ENCODE results near the gene ASB4.

DNA sequence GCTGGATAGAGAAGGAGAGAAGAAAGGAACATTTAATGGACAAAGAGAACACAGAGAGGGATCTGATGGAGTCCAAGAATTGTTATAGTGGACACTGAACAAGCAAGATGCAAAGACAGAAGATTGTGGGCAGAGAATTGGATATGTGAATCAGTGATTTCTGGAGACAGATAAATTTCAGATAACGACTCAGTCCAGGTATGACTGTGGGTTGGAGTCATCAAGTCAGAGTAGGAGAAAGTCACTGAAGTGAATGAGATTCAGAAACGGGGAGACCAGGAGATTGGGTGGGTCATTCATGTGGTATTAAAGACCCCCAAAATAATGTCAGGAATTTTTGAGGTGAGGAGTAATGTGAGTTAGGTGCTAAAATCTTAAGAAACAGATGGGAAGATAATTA lies 23.0 kb downstream of the ASB4 start:
- TF ChIP-seq, protein P1, sequence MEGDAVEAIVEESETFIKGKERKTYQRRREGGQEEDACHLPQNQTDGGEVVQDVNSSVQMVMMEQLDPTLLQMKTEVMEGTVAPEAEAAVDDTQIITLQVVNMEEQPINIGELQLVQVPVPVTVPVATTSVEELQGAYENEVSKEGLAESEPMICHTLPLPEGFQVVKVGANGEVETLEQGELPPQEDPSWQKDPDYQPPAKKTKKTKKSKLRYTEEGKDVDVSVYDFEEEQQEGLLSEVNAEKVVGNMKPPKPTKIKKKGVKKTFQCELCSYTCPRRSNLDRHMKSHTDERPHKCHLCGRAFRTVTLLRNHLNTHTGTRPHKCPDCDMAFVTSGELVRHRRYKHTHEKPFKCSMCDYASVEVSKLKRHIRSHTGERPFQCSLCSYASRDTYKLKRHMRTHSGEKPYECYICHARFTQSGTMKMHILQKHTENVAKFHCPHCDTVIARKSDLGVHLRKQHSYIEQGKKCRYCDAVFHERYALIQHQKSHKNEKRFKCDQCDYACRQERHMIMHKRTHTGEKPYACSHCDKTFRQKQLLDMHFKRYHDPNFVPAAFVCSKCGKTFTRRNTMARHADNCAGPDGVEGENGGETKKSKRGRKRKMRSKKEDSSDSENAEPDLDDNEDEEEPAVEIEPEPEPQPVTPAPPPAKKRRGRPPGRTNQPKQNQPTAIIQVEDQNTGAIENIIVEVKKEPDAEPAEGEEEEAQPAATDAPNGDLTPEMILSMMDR (conservative IDR thresholded peaks at IDR 0.05) = no peak
- TF ChIP-seq EZH2 (IDR thresholded peaks at IDR 0.05; ENCODE audit: low read depth) = no peak
